ENCODE measurements around the gene FKBP1A.

The FKBP1A gene

DNA sequence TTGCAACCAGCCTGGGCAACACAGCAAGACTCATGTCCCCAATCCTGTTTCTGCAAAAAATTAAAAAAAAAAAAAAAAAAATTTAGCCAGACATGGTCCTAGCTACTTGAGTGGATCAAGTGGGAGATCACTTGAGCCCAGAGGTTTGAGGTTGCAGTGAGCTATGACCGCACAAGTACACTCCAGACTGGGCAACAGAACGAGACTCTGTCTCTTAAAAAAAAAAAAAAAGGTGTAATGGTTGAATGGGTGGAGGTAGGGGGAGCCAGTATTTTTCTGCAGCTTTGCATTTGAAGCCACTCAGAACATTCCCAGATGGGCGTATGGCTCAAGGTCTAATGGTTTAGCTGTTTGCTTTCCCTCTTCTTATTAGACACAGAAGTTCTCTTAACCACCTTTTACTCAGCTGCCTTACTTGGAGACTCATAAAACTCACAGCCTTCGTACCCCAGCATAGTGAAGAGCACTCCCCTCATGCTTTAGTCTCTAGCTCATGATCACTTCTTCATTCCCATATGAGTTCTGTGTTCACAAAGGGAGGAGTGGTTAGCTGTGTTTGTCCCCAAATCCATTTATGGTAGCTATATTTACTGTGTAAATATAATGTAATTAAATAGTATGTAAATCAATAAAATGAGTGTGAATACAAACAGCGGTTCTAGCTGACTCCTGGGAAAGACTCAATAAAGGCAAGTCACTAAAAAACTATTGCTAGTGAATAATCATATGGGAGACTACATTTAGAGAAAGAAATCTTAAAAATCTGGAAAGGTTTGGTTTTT is 9.0 kb downstream of the FKBP1A start:
- Histone ChIP-seq H3K4me3 (ENCODE audit: low read depth, low read length) (no peak overlapping the region), H3K9me3 (ENCODE audit: control insufficient read depth, insufficient read depth, low read length) (no peaks in the 10 kb centered on the region), H3K27ac (ENCODE audit: low read depth, low read length) (no peak overlapping the region), H3K27me3 (ENCODE audit: control insufficient read depth, insufficient read depth, low read length) (no peaks in the 10 kb centered on the region), H3K9ac (ENCODE audit: low read depth, low read length) (no peak overlapping the region), H3K4me1 (ENCODE audit: control insufficient read depth, insufficient read depth, low read length) (peaks cover 1% of the 10 kb centered on the region), H3K36me3 (ENCODE audit: control insufficient read depth, insufficient read depth, low read length) (peaks cover 16% of the 10 kb centered on the region; the same call in 1 of the 2 replicates)

DNA sequence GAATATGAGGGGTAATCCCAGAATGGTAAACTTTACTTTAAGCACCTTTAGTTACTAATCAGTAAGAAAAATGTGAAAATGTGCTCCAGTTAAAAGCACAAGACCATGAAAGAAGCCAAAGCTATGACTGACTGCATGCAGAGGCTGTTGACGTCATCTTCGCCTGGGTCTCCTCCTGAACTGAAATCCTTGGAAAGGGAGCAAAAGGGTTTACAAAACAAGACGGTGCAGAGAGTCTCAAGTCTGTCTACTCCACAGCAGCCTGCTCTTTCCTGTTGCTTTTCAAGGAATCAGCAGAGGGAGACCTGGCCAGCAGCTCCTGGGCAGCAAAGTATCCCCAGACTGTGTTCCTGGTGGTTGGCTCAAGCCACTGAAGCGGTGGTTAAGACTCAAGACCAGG is 10.2 kb downstream of the FKBP1A start:
- H3K27ac ChIP-seq (ENCODE audit: low read depth, low read length): no peak overlapping the region
- peaks cover 7% of the 10 kb centered on the region; the same call in 1 of the 2 replicates for H3K4me1 ChIP-seq (ENCODE audit: control insufficient read depth, insufficient read depth, low read length)
- peaks cover 16% of the 10 kb centered on the region; the same call in 1 of the 2 replicates for H3K36me3 ChIP-seq (ENCODE audit: control insufficient read depth, insufficient read depth, low read length)
- H3K27me3 ChIP-seq (ENCODE audit: control insufficient read depth, insufficient read depth, low read length): no peaks in the 10 kb centered on the region
- no peak overlapping the region for H3K9ac ChIP-seq (ENCODE audit: low read depth, low read length)
- no peaks in the 10 kb centered on the region for H3K9me3 ChIP-seq (ENCODE audit: control insufficient read depth, insufficient read depth, low read length)
- no peak overlapping the region for H3K4me3 ChIP-seq (ENCODE audit: low read depth, low read length)

DNA sequence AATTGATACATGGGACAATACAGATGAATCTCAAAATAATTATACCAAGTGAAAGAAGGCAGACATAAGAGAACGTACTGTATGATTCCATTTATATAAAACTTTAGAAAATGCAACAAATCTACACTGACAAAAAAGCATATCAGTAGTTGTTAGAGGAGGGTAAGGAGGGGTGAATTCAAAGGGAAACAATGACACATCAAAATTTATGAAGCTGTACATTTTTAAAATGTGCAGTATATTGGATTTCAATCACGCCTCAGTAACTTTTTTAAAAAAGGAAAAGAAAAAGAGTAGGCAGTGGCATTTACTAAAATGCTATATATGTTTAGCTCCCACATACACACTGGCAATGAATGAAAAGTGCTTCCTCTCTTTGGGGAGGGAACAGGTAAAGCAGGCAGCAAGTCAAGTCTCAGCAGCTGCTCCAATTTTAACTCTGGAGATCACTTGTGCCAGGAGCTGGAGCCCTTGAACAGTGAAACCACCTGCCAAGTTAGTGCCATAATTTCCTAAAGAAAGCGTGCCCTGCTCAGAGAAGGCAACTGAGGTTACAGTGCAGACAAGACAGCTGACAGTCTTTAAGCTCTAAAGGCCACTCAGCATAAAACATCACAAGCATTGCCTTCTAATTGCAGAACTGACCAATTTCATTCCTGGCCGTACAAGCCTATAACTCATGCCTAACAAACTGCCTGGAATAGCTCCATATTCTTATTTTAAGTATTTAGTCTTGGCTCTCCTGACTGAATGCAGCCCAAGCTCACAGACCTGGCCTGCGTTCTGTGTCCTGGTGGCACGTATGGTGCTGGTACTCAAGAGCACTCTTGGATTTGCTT is 10.9 kb downstream of the FKBP1A start:
- Histone ChIP-seq H3K4me3 (ENCODE audit: low read depth, low read length) (no peak overlapping the region), H3K9ac (ENCODE audit: low read depth, low read length) (0 out of 2 replicates have a peak overlapping the region, but pooled peaks have one; percentile 7)

DNA sequence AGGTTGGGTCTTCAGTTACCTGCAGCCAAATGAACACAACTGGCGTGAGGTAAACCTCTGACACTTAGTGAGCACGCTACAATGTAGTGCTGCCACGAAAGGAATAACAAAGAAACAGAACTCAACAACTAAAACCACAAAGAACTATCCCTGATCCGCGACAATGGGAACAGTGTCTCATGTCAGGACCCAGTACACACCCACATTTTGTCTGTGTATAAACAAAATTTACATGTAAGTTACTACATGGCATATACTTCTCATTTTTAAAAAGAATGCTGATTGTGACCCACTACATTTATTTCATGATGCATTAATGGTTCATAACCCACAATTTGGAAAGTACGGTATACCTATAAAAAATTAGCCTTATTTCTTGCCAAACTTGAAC is 14.1 kb downstream of the FKBP1A start:
- H3K36me3 ChIP-seq (ENCODE audit: control insufficient read depth, insufficient read depth, low read length): peaks cover 15% of the 10 kb centered on the region
- no peak overlapping the region for H3K27ac ChIP-seq (ENCODE audit: low read depth, low read length)
- no peaks in the 10 kb centered on the region for H3K27me3 ChIP-seq (ENCODE audit: control insufficient read depth, insufficient read depth, low read length)
- H3K9ac ChIP-seq (ENCODE audit: low read depth, low read length): no peak overlapping the region
- H3K9me3 ChIP-seq (ENCODE audit: control insufficient read depth, insufficient read depth, low read length): no peaks in the 10 kb centered on the region
- peaks cover 9% of the 10 kb centered on the region; the same call in 1 of the 2 replicates for H3K4me1 ChIP-seq (ENCODE audit: control insufficient read depth, insufficient read depth, low read length)
- no peak overlapping the region for H3K4me3 ChIP-seq (ENCODE audit: low read depth, low read length)

More for the DNA sequence above, 10.9 kb downstream of the FKBP1A start:
- Histone ChIP-seq H3K9me3 (ENCODE audit: control insufficient read depth, insufficient read depth, low read length) (no peaks in the 10 kb centered on the region), H3K27me3 (ENCODE audit: control insufficient read depth, insufficient read depth, low read length) (no peaks in the 10 kb centered on the region), H3K27ac (ENCODE audit: low read depth, low read length) (no peak overlapping the region), H3K36me3 (ENCODE audit: control insufficient read depth, insufficient read depth, low read length) (peaks cover 16% of the 10 kb centered on the region; the same call in 1 of the 2 replicates), H3K4me1 (ENCODE audit: control insufficient read depth, insufficient read depth, low read length) (peaks cover 9% of the 10 kb centered on the region; the same call in 1 of the 2 replicates)

DNA sequence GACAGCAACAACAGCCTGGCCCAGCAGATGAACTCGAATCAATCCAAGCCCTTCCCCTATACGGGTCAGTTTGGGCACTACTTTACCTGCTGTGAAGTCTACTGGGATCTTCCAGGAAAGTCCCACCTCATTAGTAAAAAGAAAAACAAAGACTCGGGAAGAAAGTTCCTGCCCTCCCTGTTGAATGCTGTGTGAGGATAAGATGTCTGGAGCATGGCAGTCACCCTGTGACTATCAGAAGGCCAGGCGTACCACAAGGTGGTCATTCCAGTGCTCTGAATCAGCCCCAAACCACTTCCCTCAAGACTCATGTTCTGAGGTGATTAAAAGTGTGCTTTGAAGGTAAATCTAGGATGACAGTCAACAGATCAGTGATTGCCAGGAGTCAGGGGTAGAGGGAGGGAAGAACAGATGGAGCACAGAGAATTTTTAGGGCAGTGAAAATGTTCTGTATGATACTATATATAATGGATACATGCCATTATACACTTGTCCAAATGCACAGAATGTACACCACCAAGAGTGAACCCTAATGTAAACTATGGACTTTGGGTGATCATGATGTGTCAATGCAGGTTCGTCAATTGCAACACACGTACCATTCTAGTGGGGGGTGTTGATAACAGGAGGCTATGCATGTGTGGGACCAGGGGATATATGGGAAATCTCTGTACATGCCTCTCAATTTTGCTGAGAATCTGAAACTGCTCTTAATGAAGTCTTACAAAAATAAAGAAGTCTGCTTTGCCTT is 14.7 kb downstream of the FKBP1A start:
- Histone ChIP-seq H3K36me3 (ENCODE audit: control insufficient read depth, insufficient read depth, low read length) (peaks cover 21% of the 10 kb centered on the region), H3K9me3 (ENCODE audit: control insufficient read depth, insufficient read depth, low read length) (no peaks in the 10 kb centered on the region), H3K4me1 (ENCODE audit: control insufficient read depth, insufficient read depth, low read length) (peaks cover 9% of the 10 kb centered on the region; the same call in 1 of the 2 replicates), H3K27me3 (ENCODE audit: control insufficient read depth, insufficient read depth, low read length) (no peaks in the 10 kb centered on the region), H3K4me3 (ENCODE audit: low read depth, low read length) (no peak overlapping the region), H3K27ac (ENCODE audit: low read depth, low read length) (no peak overlapping the region), H3K9ac (ENCODE audit: low read depth, low read length) (no peak overlapping the region)

DNA sequence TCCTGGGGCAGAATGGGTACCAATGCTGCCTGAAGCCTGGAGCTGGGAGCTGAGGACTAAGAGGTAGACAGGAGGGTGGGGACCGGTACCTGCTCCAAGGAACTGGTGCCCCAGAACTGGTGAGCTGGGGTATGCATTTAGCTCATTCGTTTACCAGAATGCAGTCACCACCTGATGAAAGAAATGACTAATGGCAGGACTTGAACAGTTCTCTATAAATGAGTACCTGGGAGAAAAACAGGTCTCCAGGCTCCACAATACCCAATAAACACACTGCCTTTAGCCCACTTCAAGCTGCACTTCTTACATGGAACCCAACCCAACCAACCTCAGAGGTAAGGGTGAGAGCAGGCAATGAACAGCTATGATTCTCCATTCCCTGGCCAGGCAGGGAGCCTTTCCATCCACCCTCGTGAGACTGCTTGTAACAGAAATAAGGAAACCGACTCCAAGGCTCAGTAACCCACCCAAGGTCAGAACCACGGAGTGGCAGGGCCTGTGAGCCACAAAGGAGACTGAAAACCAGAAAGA is 15.4 kb downstream of the FKBP1A start:
- H3K27ac ChIP-seq (ENCODE audit: low read depth, low read length): peak overlapping the region; percentile 12
- peaks cover 9% of the 10 kb centered on the region; the same call in 1 of the 2 replicates for H3K4me1 ChIP-seq (ENCODE audit: control insufficient read depth, insufficient read depth, low read length)
- peaks cover 23% of the 10 kb centered on the region for H3K36me3 ChIP-seq (ENCODE audit: control insufficient read depth, insufficient read depth, low read length)
- H3K9ac ChIP-seq (ENCODE audit: low read depth, low read length): no peak overlapping the region
- no peak overlapping the region for H3K4me3 ChIP-seq (ENCODE audit: low read depth, low read length)
- no peaks in the 10 kb centered on the region for H3K9me3 ChIP-seq (ENCODE audit: control insufficient read depth, insufficient read depth, low read length)
- H3K27me3 ChIP-seq (ENCODE audit: control insufficient read depth, insufficient read depth, low read length): no peaks in the 10 kb centered on the region

DNA sequence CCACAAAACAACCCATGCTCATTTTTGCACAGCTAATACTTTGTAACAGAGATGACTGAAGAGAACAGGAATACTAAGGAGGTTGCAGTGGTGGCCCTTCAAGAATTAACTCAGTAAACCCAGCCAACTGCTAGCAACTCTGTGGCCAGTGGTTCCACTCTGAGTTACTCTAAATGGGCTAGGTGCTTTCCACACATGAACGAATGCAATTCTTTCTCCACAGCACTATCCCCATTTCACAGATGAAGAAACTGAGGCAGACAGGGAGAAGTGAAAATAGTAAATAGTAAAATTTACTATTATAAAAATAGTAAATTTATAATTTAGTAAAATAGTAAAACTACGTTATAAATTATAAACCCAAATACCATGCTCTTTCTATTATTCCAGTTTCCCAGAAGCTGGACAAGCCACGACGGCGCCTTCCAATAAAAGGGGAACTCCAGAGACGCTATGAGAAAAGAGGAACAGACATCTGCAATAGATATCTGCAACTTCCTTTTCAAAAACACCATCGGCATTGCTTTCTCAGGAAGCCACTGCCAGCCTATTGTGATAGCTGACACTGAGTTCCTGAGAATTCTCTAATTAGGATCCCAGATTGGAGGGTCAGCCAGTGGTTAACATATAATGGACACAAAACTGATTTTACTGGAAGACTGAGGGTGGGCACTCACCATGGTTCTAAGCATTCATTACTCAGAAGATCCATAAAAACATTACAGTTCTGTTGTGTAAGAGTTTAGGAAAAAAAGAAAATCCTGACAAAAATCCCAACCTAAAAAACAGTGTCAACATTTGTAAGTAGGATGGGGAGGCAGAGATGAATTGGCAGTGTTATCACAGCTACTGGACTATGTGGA is 16.2 kb downstream of the FKBP1A start:
- no peak overlapping the region for H3K4me3 ChIP-seq (ENCODE audit: low read depth, low read length)
- H3K4me1 ChIP-seq (ENCODE audit: control insufficient read depth, insufficient read depth, low read length): peaks cover 9% of the 10 kb centered on the region; the same call in 1 of the 2 replicates
- H3K27ac ChIP-seq (ENCODE audit: low read depth, low read length): no peak overlapping the region
- H3K9ac ChIP-seq (ENCODE audit: low read depth, low read length): no peak overlapping the region
- H3K36me3 ChIP-seq (ENCODE audit: control insufficient read depth, insufficient read depth, low read length): peaks cover 31% of the 10 kb centered on the region
- no peaks in the 10 kb centered on the region for H3K27me3 ChIP-seq (ENCODE audit: control insufficient read depth, insufficient read depth, low read length)
- H3K9me3 ChIP-seq (ENCODE audit: control insufficient read depth, insufficient read depth, low read length): no peaks in the 10 kb centered on the region

DNA sequence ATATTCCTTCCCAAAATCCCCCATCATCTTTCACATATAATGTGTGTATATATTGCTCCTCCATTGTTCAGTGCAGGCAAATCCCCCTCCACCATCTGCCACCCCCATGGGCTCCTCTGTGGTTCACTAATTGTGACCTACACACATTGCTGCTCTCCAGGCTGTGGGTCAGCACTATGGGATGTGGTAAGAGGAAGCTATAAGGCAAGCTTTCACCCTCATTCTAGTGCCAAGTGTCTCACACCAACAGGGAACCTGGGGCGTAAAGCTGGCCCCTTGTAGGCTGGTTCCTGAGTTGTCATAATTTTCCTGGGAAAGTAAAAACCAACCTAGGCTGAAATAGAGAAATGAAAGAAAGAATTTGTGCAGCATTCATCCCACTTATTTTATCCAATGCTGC is 16.8 kb downstream of the FKBP1A start:
- no peak overlapping the region for H3K27ac ChIP-seq (ENCODE audit: low read depth, low read length)
- H3K4me3 ChIP-seq (ENCODE audit: low read depth, low read length): no peak overlapping the region
- H3K4me1 ChIP-seq (ENCODE audit: control insufficient read depth, insufficient read depth, low read length): peaks cover 9% of the 10 kb centered on the region; the same call in 1 of the 2 replicates

DNA sequence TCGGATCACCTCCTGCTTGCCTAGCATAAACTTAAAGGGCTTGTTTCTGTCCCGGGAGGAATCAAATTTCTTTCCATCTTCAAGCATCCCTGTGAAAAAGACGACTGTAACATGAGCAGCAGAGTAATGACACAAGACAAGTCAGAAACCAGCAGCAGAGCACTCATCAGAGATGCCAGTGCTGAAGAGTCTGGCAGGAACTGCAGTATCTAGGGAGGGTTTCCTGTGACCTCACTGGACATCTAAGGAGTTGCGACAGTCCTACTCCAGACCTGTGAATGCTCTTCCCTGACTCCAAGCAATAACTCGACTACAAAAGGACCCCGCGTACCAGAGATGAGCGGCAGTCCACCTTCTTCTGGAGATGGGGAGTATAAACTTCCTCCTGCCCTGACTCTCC is 17.3 kb downstream of the FKBP1A start:
- no peaks in the 10 kb centered on the region for H3K27me3 ChIP-seq (ENCODE audit: control insufficient read depth, insufficient read depth, low read length)
- no peak overlapping the region for H3K4me3 ChIP-seq (ENCODE audit: low read depth, low read length)
- H3K27ac ChIP-seq (ENCODE audit: low read depth, low read length): no peak overlapping the region
- H3K9ac ChIP-seq (ENCODE audit: low read depth, low read length): no peak overlapping the region
- peaks cover 9% of the 10 kb centered on the region; the same call in 1 of the 2 replicates for H3K4me1 ChIP-seq (ENCODE audit: control insufficient read depth, insufficient read depth, low read length)
- peaks cover 42% of the 10 kb centered on the region for H3K36me3 ChIP-seq (ENCODE audit: control insufficient read depth, insufficient read depth, low read length)
- no peaks in the 10 kb centered on the region for H3K9me3 ChIP-seq (ENCODE audit: control insufficient read depth, insufficient read depth, low read length)

More for the DNA sequence above, 16.8 kb downstream of the FKBP1A start:
- H3K9me3 ChIP-seq (ENCODE audit: control insufficient read depth, insufficient read depth, low read length): no peaks in the 10 kb centered on the region
- no peak overlapping the region for H3K9ac ChIP-seq (ENCODE audit: low read depth, low read length)
- no peaks in the 10 kb centered on the region for H3K27me3 ChIP-seq (ENCODE audit: control insufficient read depth, insufficient read depth, low read length)
- H3K36me3 ChIP-seq (ENCODE audit: control insufficient read depth, insufficient read depth, low read length): peaks cover 37% of the 10 kb centered on the region

DNA sequence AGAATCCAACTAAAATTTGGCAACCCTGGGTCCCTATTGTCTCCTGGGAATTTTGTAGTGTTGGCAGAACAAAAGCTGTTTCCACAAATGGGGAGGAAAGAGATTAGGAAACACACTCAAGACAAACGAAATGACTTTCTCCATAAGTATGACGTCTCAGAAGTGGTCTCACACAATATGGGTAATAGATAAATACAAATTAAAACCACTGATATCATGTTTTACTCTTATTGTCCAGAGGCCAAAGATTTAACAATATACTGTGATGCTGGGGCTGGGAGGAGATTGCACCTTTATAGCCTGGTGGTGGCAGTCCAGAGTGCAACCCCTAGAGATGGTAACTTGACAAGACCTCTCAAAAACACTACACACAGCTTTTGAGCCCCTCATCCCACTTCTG is 18.6 kb downstream of the FKBP1A start:
- Histone ChIP-seq H3K27ac (ENCODE audit: low read depth, low read length) (no peak overlapping the region), H3K4me1 (ENCODE audit: control insufficient read depth, insufficient read depth, low read length) (peaks cover 9% of the 10 kb centered on the region; the same call in 1 of the 2 replicates), H3K36me3 (ENCODE audit: control insufficient read depth, insufficient read depth, low read length) (peaks cover 49% of the 10 kb centered on the region), H3K27me3 (ENCODE audit: control insufficient read depth, insufficient read depth, low read length) (no peaks in the 10 kb centered on the region), H3K9ac (ENCODE audit: low read depth, low read length) (no peak overlapping the region), H3K4me3 (ENCODE audit: low read depth, low read length) (no peak overlapping the region), H3K9me3 (ENCODE audit: control insufficient read depth, insufficient read depth, low read length) (no peaks in the 10 kb centered on the region)

Measured in HUES48 (cell line).